SJSA1 (cell line): Measurements from ENCODE around the gene AGBL3. TPM values are rescaled to one million over a fixed set of nuclear protein-coding genes. Genes with fewer than 3 reads are reported as not detected.

ENCODE experiments used
- DNase-seq, 2 experiments: peaks; one replicate each; pipeline ENCODE4 v3.0.0-alpha.2; 2015 to 2020; ENCODE audit warnings: low spot score in 2 of 2, low read depth in 1 of 2
- H3K27ac ChIP-seq: fragments of 250-450 bp; sonication (Bioruptor Pico); 2 replicates; pipeline ENCODE4 v1.5.1; 2020; ENCODE audit warnings: mild to moderate bottlenecking, moderate library complexity
- H3K27me3 ChIP-seq: fragments of 250-450 bp; sonication (Bioruptor Pico); replicated peaks from 2 replicates; pipeline ENCODE4 v1.5.1; 2020; ENCODE audit warnings: mild to moderate bottlenecking, moderate library complexity
- H3K36me3 ChIP-seq: fragments of 250-450 bp; sonication (Bioruptor Pico); 2 replicates; pipeline ENCODE4 v1.5.1; 2020; ENCODE audit warnings: mild to moderate bottlenecking
- H3K4me1 ChIP-seq: fragments of 250-450 bp; sonication (Bioruptor Pico); replicated peaks from 2 replicates; pipeline ENCODE4 v1.6.1; 2021; ENCODE audit warnings: mild to moderate bottlenecking
- H3K4me3 ChIP-seq: fragments of 250-450 bp; sonication (Bioruptor Pico); 2 replicates; pipeline ENCODE4 v1.5.1; 2020; ENCODE audit warnings: mild to moderate bottlenecking
- H3K9me3 ChIP-seq: fragments of 250-450 bp; sonication (Bioruptor Pico); replicated peaks from 2 replicates; pipeline ENCODE4 v1.5.1; 2020; ENCODE audit warnings: mild to moderate bottlenecking
- total RNA-seq: library from RNA; depleted of rRNA; stranded (reverse); fragments of >200 nt; shearing (Covaris generic); gene quantifications from 2 replicates; pipeline ENCODE4 v1.2.3, GENCODE V29; 2014

The AGBL3 gene
- total RNA-seq, 1 experiment from 2014 or later, result 0.37 TPM

GRCh38 chr7:135151132-135151531 is 164.8 kb downstream of the AGBL3 start:
- Histone ChIP-seq H3K36me3 (no peaks in the 10 kb centered on the region), H3K4me3 (no peak overlapping the region), H3K4me1 (peaks cover 20% of the 10 kb centered on the region), H3K27me3 (no peaks in the 10 kb centered on the region), H3K27ac (no peak overlapping the region), H3K9me3 (peaks cover 2% of the 10 kb centered on the region)
- no peak for DNase-seq

DNA sequence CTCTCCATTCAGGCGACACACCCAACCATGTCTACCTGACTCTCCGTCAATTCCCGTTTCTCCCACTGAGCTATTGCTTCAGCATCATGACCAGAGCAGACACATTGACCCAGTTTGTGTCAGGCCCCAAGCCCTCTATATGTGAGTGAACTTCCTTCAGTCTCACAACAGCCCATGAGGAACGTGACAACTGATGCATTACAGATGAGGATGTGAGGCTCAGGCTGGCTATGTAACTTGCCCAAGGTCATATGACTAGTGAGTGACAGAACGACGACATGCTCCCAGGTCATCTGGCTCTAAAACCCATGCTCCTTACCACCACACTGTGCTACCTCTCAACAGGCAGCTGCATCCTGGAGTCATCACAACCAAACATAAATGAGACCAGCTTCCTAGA is 165.2 kb downstream of the AGBL3 start:
- no peaks in the 10 kb centered on the region for H3K27me3 ChIP-seq
- peaks cover 4% of the 10 kb centered on the region for H3K9me3 ChIP-seq
- no peaks in the 10 kb centered on the region for H3K36me3 ChIP-seq
- no peak overlapping the region for H3K27ac ChIP-seq
- H3K4me3 ChIP-seq, result no peak overlapping the region
- peaks cover 20% of the 10 kb centered on the region for H3K4me1 ChIP-seq
- DNase-seq, result no peak

DNA sequence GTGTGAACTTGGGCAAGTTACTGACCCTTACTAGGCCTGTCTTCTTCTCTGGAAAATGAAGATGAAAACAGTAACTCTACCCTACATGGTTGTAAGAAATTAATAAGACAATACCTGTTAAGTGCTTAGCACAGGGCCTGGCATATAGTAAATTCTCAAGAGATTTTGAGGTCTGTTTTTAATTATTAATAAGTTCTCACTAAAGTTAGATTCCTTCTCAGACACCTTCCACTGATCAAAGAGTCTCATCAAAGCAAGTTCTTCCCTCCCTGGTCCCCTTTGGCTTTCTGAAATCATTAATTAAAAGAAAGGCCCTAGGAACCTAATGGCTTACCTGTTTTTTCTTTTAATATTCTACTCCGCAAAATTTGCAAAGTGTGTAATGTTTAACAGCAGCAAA is 166.1 kb downstream of the AGBL3 start:
- Histone ChIP-seq H3K27ac (no peak overlapping the region), H3K4me3 (no peak overlapping the region), H3K36me3 (no peaks in the 10 kb centered on the region), H3K27me3 (no peaks in the 10 kb centered on the region), H3K9me3 (peaks cover 8% of the 10 kb centered on the region), H3K4me1 (peaks cover 15% of the 10 kb centered on the region)
- DNase-seq, result no peak

DNA sequence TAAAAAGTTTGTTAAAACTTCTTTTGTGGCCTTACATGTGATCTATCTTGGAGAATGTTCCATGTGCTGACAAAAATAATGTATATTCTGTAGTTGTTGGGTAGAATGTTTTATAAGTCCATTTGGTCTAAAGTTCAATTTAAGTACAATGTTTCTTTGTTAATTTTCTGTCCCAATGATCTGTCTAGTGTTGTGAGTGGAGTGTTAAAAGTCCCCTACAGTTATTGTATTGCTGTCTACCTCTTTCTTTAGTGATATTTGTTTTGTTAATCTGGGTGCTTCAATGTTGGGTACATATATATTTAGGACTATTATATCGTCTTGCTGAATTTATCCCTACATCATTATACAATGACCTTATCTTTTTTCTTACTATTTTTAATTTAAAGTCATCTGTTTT is 168.4 kb downstream of the AGBL3 start:
- no peak overlapping the region for H3K4me3 ChIP-seq
- DNase-seq, result no peak
- peaks cover 6% of the 10 kb centered on the region for H3K4me1 ChIP-seq
- H3K27ac ChIP-seq, result no peak overlapping the region
- H3K27me3 ChIP-seq, result no peaks in the 10 kb centered on the region
- no peaks in the 10 kb centered on the region for H3K36me3 ChIP-seq
- peaks cover 8% of the 10 kb centered on the region for H3K9me3 ChIP-seq

GRCh38 chr7:135156290-135156689 is 170.0 kb downstream of the AGBL3 start:
- Histone ChIP-seq H3K9me3 (peaks cover 8% of the 10 kb centered on the region), H3K36me3 (no peaks in the 10 kb centered on the region), H3K27ac (no peak overlapping the region), H3K4me1 (peaks cover 20% of the 10 kb centered on the region), H3K4me3 (no peak overlapping the region), H3K27me3 (no peaks in the 10 kb centered on the region)
- DNase-seq, result no peak

DNA sequence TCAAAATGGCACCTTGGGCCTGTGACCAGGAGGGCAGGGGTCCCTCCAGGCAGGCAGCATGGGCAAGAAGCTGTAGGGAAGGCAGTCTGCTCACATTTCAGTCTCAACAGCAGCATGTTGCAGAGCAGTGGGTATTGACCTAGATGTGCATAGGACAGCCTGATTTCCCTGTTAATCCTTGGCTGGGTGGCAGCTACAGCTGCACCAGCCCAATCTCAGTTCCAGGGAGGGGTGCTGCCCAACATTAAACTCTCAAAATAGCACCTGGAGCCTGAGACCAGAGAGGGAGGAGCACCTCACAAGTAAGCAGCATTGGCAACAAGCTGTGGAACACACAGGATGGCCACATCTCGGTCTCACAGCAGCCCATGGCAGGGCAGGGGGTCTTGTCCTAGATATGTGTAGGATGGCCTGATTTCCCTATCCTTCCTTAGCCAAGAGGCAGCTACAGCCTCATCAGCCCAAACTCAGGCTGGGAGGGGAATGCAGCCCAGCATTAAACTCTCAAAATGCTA is 171.9 kb downstream of the AGBL3 start:
- DNase-seq, result no peak
- H3K9me3 ChIP-seq, result peaks cover 8% of the 10 kb centered on the region
- H3K27ac ChIP-seq, result no peak overlapping the region
- no peak overlapping the region for H3K4me3 ChIP-seq
- H3K36me3 ChIP-seq, result no peaks in the 10 kb centered on the region
- no peaks in the 10 kb centered on the region for H3K27me3 ChIP-seq
- peaks cover 20% of the 10 kb centered on the region for H3K4me1 ChIP-seq

DNA sequence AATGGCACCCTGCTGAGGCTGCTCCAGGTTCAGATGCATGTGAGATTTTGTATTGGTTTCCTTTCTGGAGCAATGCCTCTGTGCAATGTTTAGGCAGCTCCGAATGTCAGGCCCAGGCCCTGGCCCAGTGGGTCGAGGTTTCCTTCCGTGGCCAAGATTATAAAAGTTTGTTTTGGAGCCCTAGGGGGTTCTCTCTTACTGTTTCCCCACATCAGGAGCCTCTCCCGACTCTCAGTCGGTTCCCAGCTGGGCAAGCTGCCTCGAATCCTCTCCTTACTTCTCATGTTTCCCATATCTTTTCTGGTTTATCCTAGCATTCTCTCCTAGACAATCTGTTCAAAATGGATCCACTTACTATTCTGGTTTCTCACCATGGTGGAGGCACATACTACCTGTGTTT is 172.6 kb downstream of the AGBL3 start:
- Histone ChIP-seq H3K4me1 (peaks cover 20% of the 10 kb centered on the region), H3K4me3 (no peak overlapping the region), H3K36me3 (peaks cover 3% of the 10 kb centered on the region), H3K27ac (no peak overlapping the region), H3K27me3 (no peaks in the 10 kb centered on the region), H3K9me3 (peaks cover 8% of the 10 kb centered on the region)
- no peak for DNase-seq

DNA sequence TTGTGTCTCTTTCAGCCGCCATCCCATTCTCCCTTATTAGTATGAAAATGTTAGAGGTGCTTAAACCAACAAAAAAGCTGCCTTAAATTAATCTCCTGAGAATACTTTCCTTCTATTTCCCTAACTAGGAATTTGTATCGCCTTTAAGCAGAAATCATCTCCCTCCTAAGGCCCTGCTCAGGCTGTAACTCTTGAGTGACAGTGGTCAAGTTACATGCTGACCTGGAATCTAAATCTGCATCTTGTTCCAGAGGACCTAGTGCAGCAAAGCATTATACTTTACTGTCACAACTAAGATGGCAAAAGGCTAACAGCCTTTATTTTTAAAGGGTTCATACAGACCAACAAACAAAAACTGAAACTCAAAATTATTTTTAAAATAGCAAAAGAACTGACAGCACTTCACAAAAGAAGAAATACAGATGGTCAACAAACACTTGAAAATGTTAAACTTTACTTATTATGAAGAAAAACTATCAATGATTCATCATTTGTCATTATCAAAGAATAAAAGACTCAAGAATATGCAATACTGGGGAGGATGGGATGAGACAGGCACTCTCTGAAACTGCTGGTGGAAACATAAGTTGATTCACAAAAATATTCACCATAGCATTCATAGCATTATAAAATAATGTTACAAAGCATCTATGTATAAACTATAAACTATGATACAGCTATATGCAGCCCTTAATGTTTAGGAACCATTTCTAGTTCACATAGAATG is 173.2 kb downstream of the AGBL3 start:
- Histone ChIP-seq H3K27me3 (no peaks in the 10 kb centered on the region), H3K36me3 (peaks cover 10% of the 10 kb centered on the region), H3K4me1 (peaks cover 20% of the 10 kb centered on the region), H3K27ac (peak overlapping the region; percentile 33), H3K9me3 (peaks cover 8% of the 10 kb centered on the region), H3K4me3 (no peak overlapping the region)
- DNase-seq, result no peak

- H3K4me3 ChIP-seq, result no peak overlapping the region
- H3K27ac ChIP-seq, result peak overlapping the region; percentile 33
- H3K36me3 ChIP-seq, result peaks cover 17% of the 10 kb centered on the region
- peaks cover 20% of the 10 kb centered on the region for H3K4me1 ChIP-seq
- no peaks in the 10 kb centered on the region for H3K27me3 ChIP-seq
- peak in 1 of 2 experiments; percentile 44 for DNase-seq
- H3K9me3 ChIP-seq, result peaks cover 8% of the 10 kb centered on the region
Observed at GRCh38 chr7:135160098-135160857, 174.0 kb downstream of the AGBL3 start.

DNA sequence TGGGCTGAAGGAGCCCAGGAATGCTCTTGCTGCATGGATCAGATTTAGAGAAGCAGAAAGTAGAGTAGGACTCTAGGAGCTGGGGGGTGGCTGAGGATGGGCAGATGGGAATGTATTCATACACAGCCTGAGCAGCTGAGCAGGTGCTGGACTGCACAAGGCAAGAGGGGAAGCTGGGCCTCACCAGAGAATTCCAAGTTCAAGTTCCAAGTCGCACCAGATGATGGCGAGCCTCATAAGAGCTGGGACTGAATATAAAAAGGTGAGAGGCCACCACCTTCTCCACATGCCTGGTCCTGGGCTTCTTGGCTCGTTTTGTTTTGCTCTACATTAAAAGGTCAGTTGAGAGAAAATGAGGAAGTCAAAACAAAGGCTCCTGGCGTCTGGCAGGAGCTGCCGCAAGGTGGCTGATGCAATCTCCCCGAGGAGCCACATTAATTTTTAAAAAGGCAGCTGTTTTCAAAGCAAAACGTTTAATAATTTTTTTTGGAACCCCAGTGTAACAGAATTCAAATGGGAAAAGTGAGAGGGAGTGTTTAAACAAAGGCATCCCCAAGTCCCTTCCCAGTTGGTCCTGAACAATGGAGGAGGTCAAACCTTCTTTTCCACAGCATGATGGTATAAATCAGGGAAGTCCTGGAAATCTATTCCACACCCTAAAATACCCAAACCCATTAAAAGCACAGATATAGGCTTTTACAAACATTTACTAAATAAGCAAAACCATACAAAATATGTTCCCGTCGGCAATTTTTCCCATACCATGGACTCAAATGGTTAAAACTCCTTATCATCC is 174.7 kb downstream of the AGBL3 start:
- H3K36me3 ChIP-seq, result peaks cover 25% of the 10 kb centered on the region
- H3K27me3 ChIP-seq, result no peaks in the 10 kb centered on the region
- no peak for DNase-seq
- peaks cover 20% of the 10 kb centered on the region for H3K4me1 ChIP-seq
- H3K27ac ChIP-seq, result peak overlapping the region; percentile 33; the same call in 1 of the 2 replicates
- H3K9me3 ChIP-seq, result peaks cover 6% of the 10 kb centered on the region
- H3K4me3 ChIP-seq, result no peak overlapping the region

DNA sequence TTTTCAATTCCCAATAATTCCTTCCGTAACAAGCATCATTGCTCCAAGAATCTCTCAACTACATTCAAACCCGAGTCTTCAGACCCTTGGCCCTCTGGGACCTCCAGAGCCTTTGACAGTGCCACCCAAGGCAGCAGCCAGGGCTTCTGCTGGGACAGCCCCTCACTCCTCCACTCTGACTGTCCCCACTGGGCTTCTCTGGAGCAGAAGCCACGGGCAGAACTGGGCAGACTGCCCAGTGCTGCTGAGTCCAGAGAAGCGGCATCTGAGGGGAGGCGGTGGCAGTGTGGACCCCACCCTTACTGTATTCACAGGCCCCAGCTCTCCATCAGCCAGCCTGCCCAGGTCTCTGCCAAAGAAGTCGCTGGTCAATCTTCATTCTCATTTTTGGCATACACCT is 175.4 kb downstream of the AGBL3 start:
- no peak for DNase-seq
- peaks cover 31% of the 10 kb centered on the region for H3K36me3 ChIP-seq
- no peaks in the 10 kb centered on the region for H3K27me3 ChIP-seq
- H3K4me1 ChIP-seq, result peaks cover 20% of the 10 kb centered on the region
- H3K9me3 ChIP-seq, result peaks cover 4% of the 10 kb centered on the region; the same call in 1 of the 2 replicates
- no peak overlapping the region for H3K4me3 ChIP-seq
- no peak overlapping the region for H3K27ac ChIP-seq

DNA sequence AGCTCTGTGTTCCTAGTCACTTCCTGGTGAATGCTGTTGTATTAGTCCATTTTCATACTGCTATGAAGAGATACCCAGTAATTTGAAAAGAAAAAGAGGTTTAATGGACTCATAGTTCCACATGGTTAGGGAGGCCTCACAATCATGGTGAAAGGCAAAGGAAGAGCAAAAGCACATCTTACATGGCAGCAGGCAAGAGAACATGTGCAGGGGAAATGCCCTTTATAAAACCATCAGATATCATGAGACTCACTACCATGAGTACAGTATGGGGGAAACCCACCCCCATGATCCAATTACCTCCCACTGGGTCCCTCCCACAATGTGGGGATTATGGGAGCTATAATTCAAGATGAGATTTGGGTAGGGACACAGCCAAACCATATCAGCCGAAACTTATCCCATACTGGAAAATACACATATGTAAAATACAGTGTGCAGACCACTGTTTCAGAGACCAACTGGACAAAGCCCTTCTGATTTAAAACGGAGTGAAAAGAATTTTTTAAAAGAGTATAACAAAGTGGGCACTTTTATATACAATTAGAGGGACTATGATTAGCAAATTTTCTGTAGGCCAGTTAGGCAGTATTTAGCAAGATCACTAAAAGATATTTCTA is 176.2 kb downstream of the AGBL3 start:
- H3K4me3 ChIP-seq, result no peak overlapping the region
- no peak overlapping the region for H3K27ac ChIP-seq
- H3K9me3 ChIP-seq, result no peaks in the 10 kb centered on the region
- peaks cover 20% of the 10 kb centered on the region for H3K4me1 ChIP-seq
- no peak for DNase-seq
- H3K36me3 ChIP-seq, result peaks cover 39% of the 10 kb centered on the region
- H3K27me3 ChIP-seq, result no peaks in the 10 kb centered on the region

DNA sequence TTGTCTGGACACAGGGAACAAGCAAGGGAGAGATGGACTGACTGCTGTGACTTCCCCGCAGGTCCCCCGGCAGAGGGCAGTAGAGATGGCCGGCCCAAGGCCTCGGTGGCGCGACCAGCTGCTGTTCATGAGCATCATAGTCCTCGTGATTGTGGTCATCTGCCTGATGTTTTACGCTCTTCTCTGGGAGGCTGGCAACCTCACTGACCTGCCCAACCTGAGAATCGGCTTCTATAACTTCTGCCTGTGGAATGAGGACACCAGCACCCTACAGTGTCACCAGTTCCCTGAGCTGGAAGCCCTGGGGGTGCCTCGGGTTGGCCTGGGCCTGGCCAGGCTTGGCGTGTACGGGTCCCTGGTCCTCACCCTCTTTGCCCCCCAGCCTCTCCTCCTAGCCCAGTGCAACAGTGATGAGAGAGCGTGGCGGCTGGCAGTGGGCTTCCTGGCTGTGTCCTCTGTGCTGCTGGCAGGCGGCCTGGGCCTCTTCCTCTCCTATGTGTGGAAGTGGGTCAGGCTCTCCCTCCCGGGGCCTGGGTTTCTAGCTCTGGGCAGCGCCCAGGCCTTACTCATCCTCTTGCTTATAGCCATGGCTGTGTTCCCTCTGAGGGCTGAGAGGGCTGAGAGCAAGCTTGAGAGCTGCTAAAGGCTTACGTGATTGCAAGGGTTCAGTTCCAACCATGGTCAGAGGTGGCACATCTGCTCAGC is 178.2 kb downstream of the AGBL3 start:
- Histone ChIP-seq H3K27ac (no peak overlapping the region), H3K4me1 (peaks cover 29% of the 10 kb centered on the region), H3K4me3 (no peak overlapping the region), H3K36me3 (peaks cover 55% of the 10 kb centered on the region), H3K9me3 (no peaks in the 10 kb centered on the region), H3K27me3 (no peaks in the 10 kb centered on the region)
- DNase-seq, result no peak
